ENCODE measurements around the gene PDS5B. TPM values are rescaled to one million over a fixed set of nuclear protein-coding genes. Genes with fewer than 3 reads are reported as not detected.

The PDS5B gene
- total and polyA plus RNA-seq, 2 of the 8 experiments (the other 6 are each of a cell fraction or from before 2014, with no cell fraction given) = 5.5 to 54.6 TPM

DNA sequence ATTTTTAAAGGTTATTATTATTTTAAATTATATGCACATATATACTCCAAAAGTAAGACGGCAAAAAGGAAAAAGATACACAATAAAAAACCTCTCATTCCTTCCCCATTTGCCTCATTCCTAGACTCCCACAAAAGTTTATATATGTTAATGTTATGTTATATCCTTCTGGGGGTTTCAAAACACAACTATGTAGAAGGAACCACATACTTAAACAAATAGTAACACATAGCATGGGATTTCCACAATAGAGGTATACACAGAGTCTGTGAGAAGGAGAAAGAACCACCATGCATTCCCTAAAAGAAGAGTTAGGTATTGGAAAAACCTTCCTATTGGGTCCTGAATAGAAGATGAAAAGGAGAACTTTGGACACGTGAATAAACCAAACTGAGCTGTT, 9.1 kb downstream of the PDS5B start:
- Histone ChIP-seq H3K14ac (ENCODE audit: insufficient read length) (no peak overlapping the region), H3K36me3 (ENCODE audit: control insufficient read depth in 2 of 4, insufficient read depth in 4 of 4, low read length in 3 of 4) (no peaks in the 10 kb centered on the region), H2BK20ac (ENCODE audit: low read length) (no peak overlapping the region), H3K4me1 (replicated peaks in 1 of 4; ENCODE audit: control insufficient read depth in 3 of 4, insufficient read depth in 4 of 4, low read length in 3 of 4) (peaks cover 0 to 2% (median under 1%) of the 10 kb centered on the region in 4 experiments; a peak in 1 of 7 replicates), H2BK120ac (replicated peaks; ENCODE audit: low read depth, low read length) (no peak overlapping the region), H3K56ac (replicated peaks; ENCODE audit: insufficient read length, low read depth, low read length) (no peak overlapping the region), H3K23ac (ENCODE audit: insufficient read length) (no peak overlapping the region), H2AK5ac (ENCODE audit: low read depth, low read length) (no peak overlapping the region), H4K20me1 (replicated peaks in 1 of 2; ENCODE audit: control insufficient read depth in 1 of 2, insufficient read depth in 2 of 2, low read length in 2 of 2) (peaks cover 3 to 4% of the 10 kb centered on the region in 2 experiments), H2AFZ (ENCODE audit: low read length) (no peak overlapping the region), H3K18ac (ENCODE audit: extremely low read depth, low read length) (no peak overlapping the region), H3K4me3 (ENCODE audit: extremely low read depth in 1 of 4, insufficient read depth in 2 of 4, low read depth in 3 of 4, low read length in 4 of 4) (no peak overlapping the region), H2BK5ac (ENCODE audit: low read depth, low read length) (no peak overlapping the region), H3K23me2 (ENCODE audit: low read depth, low read length) (no peaks in the 10 kb centered on the region), H4K5ac (ENCODE audit: insufficient read length, low read depth, low read length) (no peak overlapping the region), H3K9me3 (ENCODE audit: insufficient read depth in 2 of 2, low read depth in 1 of 2, low read length in 1 of 2) (no peaks in the 10 kb centered on the region), H4K8ac (ENCODE audit: extremely low read depth, insufficient read depth, low read length) (no peak overlapping the region), H3K79me2 (ENCODE audit: control insufficient read depth in 1 of 2, insufficient read depth in 2 of 2, low read length in 2 of 2) (peaks cover 3 to 97% of the 10 kb centered on the region in 2 experiments), H3K4me2 (ENCODE audit: insufficient read depth in 1 of 2, low read depth in 2 of 2, low read length in 2 of 2) (no peak overlapping the region), H3K9ac (replicated peaks in 1 of 4; ENCODE audit: extremely low read depth in 1 of 4, low read depth in 3 of 4, low read length in 3 of 4) (no peak overlapping the region), H2BK12ac (ENCODE audit: low read depth, low read length) (no peak overlapping the region), H3K27ac (ENCODE audit: low read depth, low read length) (no peak overlapping the region), H2BK15ac (ENCODE audit: low read length) (no peak overlapping the region), H4K91ac (replicated peaks; ENCODE audit: insufficient read length, low read length) (no peak overlapping the region), H3K27me3 (replicated peaks in 1 of 4; ENCODE audit: control insufficient read depth in 3 of 4, extremely low read depth in 1 of 4, insufficient read depth in 3 of 4, low read length in 3 of 4) (no peaks in the 10 kb centered on the region), H3K79me1 (ENCODE audit: low read depth, low read length) (peaks cover 5% of the 10 kb centered on the region; the same call in 1 of the 2 replicates), H3K4ac (replicated peaks; ENCODE audit: insufficient read length, low read depth, low read length) (no peak overlapping the region)
- WGBS, 2 experiments (ENCODE audit: extremely low coverage in 1 of 2, insufficient coverage in 1 of 2, insufficient read length in 1 of 2, insufficient replicate concordance in 2 of 2, low coverage in 1 of 2, low lambda C conversion rate in 2 of 2, missing lambda C conversion rate in 1 of 2) = 90% methylated on average over 2 of the region's 2 CpGs; no CpG with 5 or more reads in 1 of the 2 experiments
- ChIA-PET CTCF (ENCODE audit: partially characterized antibody) (no interaction called here), POLR2A (ENCODE audit: partially characterized antibody) (no interaction called here)
- no peak for TF ChIP-seq TBP (IDR thresholded peaks at IDR 0.05; ENCODE audit: low read depth, low read length)
- no peak for TF ChIP-seq SIRT6 (IDR thresholded peaks at IDR 0.05; ENCODE audit: low read length)
- TF ChIP-seq, protein P1, sequence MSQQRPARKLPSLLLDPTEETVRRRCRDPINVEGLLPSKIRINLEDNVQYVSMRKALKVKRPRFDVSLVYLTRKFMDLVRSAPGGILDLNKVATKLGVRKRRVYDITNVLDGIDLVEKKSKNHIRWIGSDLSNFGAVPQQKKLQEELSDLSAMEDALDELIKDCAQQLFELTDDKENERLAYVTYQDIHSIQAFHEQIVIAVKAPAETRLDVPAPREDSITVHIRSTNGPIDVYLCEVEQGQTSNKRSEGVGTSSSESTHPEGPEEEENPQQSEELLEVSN (IDR thresholded peaks at IDR 0.05) = no peak
- no peak for TF ChIP-seq ASH2L (IDR thresholded peaks at IDR 0.05; ENCODE audit: low read length)
- TF ChIP-seq JUND (IDR thresholded peaks at IDR 0.05; ENCODE audit: low read length) = no peak
- no peak for TF ChIP-seq KDM5A (IDR thresholded peaks at IDR 0.05; ENCODE audit: low read length)
- no peak for TF ChIP-seq EZH2 (IDR thresholded peaks at IDR 0.05; ENCODE audit: low read depth, low read length, severe bottlenecking)
- TF ChIP-seq SAP30 (IDR thresholded peaks at IDR 0.05; ENCODE audit: insufficient read depth, insufficient replicate concordance, low read length) = no peak
- DNase-seq (ENCODE audit: low read depth in 1 of 2, low spot score in 2 of 2) (no peak), FAIRE-seq (no peak)

Measured in H1 (cell line).